ENCODE data around the gene LYPLAL1.
"Not testable (repeated sequence)": the region's sequence is repeated elsewhere in the genome, so short reads cannot be mapped to it uniquely, and the experiment has no call there.

Gene LYPLAL1

DNA sequence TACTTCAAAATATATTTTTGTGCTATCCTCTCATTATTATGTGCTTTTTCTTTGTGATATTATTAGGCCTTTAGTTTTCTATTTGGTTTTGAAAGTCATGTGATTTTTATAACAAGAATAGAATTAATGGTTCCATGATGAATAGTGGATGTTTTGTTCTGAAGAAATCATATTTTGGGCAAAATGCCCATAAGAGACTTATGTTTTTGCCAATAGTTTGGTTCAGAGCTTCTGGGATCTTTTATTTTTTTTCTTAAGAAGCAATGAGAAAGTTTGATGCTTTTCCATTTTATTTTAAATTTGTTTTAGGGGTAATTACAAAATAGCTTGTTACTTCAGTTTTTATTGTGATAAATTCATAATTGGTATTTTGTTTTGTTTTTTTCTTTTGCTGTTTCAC is 49.8 kb downstream of the LYPLAL1 start:
- no peak for DNase-seq

DNA sequence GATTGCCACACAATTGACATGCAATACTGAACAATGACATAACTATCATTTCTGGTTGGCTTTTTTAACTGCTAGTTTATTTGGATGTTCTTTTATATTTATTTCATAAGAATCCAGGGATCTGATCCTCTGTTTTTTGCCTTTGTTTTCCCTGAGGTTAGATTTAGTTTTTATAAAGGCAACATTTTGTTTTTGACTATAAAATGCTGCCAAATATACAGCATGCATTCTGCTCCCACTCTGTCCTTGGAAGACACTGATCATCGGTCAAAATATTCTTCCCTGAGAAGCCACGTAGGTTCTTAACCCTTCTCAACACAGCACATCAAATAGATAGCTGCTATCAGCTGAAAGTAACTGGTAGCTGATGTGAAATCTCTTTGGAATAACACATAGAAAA is 52.5 kb downstream of the LYPLAL1 start:
- DNase-seq: no peak

DNA sequence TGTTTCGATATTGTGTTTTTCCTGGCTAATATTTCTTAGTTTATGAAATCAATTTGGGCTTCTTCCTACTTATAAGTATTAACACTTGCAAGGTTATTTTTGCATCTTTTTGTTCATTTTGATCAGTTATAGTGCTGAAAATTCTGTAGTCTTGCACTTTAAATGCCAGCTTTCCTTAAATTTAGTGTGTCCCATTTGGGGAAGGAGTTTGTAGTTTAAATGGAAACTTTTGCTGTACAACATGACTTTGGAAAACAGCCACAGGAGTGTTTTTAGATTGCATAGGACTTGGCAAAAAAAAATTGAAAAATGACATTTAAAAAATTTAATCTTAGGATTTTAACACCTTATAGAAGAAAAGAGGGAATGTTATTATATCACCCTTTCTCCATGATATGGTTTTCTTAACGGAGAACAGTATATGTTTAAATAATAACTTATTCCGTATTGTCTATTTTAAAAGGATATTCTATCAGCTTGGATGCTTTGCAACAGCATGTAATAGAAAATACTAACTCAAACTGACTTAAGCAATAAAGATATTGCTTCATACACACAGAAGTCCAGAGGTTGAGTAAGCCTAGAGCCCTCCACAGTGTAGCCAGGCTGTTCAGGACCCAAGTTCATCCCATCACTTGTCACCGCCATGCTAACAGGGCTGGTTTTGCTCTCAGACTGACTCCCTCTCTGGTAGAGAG is 53.8 kb downstream of the LYPLAL1 start:
- DNase-seq: no peak

DNA sequence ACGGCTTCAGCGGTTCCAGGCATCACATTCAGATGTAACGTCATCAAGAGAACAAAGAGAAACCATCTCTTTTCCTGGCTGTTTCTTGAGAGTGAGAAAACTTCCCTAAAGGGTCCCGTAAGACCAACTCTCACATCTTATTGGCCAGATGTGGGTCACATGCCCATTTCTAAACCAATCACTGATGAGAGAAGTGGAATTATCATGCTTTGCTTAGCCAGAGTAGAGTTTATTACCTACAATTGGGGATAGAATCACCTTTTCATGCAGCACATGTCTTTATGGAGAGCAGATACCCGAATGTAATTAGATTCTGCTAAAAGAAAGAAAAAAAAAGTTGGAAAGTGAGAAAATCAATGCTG is 54.4 kb downstream of the LYPLAL1 start:
- DNase-seq: no peak

DNA sequence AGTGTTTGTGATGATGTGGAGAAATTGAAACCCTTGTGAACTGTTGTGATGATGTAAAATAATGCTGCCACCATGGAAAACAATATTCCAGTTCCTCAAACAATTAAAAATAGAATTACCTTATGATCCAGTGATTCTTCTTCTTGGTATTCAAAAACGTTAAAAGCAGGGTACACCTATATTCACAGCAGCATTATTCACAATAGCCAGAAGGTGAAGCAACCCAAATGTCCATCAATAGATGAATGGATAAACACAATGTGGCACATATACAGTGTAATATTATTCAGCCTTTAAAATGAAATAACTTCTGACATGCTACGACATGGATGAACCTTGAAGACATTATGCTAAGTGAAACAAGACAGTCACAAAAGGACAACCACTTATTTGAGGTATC is 59.2 kb downstream of the LYPLAL1 start:
- no peak for DNase-seq

DNA sequence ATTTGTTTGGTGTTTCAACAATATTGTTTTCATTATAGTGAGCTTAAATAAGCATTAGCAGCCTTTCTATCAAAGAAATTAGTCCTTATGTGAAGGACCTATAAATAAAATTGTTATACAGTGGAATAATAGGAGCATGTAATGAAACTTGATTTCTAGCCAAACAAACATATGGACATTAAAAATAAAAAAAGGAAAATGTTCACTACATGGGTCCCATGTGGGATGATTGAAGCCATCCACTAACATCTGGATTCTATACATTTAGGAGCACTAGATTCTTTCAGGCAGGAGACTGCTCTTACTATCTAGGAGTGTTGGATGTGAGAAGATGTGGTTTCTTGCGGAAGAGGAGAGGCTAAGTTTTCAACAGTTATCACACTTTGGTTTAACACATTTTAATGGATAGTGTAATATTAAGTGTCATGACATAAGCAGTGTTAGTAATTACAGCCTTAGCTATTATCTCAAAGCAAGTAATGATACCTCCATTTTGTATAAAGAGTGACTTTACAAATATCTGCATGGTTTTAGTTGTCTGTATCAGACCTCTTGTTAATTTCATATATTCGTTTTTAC is 62.3 kb downstream of the LYPLAL1 start:
- no peak for DNase-seq

DNA sequence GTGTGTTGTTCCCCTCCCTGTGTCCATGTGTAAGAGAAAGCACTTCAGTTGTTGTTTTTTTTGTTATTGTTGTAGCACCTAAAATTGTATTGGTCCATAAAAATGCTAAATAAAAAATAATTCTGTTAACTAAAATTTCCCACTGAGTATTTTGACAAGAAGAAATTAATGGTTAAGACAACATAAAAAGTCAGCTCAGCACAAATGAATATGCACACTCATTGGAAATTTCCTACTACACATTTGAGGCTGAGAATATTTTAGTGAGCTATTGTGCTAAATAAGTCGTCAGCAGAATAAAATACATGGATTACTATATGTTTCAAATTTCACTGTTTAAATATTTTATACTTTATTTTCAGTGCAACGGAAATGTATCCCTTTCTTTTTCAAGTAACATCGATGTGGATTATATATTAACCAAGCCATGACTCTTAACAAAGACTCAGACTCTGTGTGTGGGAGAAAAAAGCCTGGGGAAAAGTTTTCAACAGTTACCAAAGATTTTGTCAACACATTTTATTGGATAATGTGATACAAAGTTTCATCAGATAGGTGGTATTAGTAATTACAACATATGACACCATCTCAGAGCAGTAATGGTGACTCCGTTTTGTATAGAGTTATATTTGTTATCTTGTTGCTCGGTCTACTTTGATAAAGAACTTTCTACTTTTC is 63.4 kb downstream of the LYPLAL1 start:
- no peak for DNase-seq

DNA sequence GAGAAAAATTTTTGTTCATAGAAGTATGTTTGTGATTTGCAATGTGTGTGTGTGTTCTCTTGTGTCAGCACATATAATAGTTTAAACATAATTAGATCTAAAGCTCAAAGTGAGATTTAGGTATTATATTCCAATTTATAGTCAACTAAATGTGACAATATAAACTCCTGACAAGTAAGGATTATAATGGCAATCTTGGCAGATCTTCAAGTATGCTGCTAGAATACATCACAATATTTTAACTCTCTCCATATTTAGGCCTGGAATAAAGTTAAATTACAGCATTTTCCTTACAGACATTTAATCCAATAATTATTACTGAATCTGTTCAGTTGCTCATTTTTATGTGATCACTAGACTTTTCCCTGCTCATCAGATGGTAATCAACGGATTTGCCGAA is 65.8 kb downstream of the LYPLAL1 start:
- no peak for DNase-seq

DNA sequence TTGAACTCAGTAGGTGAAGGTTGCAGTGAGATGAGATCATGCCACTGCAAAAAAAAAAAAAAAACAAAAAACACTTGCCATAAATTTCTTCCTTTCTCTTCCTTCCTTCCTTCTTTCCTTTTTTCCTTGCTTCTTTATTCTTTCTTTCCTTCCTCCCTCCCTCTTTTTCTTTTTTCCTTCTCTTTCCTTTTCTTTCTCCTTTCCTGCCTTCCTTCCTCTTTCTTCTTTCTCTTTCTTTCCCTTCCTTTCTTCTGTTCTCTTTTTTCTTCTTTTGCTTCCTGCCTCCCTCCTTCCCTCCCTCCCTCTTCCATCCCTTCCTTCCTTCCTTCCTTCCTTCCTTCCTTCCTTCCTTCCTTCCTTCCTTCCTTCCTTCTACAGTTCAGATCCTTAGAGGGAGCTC is 71.2 kb downstream of the LYPLAL1 start:
- DNase-seq: no peak

DNA sequence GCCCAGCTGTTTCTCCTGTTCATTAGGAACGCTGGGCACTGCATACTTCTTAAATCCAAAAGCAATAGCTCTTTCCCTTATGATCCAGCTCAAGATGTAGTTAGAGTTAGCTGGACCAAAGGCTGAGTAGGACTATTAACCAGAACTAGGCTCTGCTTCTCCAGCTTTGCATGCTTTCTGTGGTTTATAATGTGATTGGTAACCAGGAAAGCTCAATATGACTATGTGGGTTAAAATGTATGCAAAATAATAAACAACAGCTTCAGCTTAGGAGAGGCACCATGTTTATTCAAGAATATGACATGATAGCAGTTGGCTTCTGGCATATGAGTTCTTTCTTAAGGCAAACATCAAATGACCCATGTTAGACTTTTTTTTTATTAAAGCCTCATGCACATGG is 73.8 kb downstream of the LYPLAL1 start:
- no peak for DNase-seq

DNA sequence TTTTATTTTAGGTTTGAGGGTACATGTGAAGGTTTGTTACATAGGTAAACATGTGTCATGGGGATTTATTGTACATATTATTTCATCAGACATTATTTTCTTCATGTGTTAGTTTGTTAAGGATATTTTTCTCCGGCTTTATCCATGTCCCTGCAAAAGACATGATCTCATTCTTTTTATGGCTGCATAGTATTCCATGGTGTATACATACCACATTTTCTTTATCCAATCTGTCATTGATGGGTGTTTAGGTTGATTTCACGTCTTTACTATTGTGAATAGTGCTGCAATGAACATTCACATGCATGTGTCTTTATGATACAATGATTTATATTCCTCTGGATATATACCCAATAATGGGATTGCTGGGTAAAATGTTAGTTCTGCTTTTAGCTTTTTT is 76.8 kb downstream of the LYPLAL1 start:
- not testable (repeated sequence) for DNase-seq

DNA sequence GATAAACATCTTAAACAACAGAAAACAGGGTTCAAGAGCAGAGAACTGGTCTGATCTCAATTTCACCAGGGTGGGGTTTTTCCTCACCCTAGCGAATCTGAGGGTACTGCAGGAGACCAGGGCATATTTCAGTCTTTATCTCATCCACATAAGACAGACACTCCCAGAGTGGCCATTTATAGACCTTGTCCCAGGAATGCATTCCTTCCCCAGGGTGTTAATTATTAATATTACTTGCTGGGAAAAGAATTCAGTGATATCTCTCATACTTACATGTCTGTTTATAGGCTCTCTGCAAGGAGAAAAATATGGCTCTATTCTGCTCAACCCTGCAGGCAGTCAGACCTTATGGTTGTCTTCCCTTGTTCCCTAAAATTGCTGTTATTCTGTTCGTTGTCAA is 84.1 kb downstream of the LYPLAL1 start:
- no peak for DNase-seq

DNA sequence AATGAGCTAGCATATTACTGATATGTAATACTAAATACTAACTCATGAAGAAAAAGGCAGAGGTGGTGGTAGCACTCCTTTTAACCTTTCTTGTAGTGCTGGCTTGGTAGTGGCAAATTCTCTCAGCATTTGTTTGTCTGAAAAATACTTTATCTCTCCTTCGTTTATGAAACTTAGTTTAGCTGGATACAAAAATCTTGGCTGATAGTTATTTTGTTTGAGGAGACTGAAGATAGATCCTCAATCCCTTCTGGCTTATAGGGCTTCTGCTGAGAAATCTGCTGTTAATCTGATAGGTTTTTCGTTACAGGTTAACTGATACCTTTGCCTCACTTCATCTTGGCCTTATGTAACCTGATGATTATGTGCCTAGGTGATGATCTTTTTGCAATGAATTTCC is 87.8 kb downstream of the LYPLAL1 start:
- no peak for DNase-seq
